Measurements from ENCODE around the gene ALG12. TPM values are rescaled to one million over a fixed set of nuclear protein-coding genes. Genes with fewer than 3 reads are reported as not detected.

Gene ALG12
- total RNA-seq, 1 donor from 2014 or later = 16.4 TPM

- TF ChIP-seq, protein P1, sequence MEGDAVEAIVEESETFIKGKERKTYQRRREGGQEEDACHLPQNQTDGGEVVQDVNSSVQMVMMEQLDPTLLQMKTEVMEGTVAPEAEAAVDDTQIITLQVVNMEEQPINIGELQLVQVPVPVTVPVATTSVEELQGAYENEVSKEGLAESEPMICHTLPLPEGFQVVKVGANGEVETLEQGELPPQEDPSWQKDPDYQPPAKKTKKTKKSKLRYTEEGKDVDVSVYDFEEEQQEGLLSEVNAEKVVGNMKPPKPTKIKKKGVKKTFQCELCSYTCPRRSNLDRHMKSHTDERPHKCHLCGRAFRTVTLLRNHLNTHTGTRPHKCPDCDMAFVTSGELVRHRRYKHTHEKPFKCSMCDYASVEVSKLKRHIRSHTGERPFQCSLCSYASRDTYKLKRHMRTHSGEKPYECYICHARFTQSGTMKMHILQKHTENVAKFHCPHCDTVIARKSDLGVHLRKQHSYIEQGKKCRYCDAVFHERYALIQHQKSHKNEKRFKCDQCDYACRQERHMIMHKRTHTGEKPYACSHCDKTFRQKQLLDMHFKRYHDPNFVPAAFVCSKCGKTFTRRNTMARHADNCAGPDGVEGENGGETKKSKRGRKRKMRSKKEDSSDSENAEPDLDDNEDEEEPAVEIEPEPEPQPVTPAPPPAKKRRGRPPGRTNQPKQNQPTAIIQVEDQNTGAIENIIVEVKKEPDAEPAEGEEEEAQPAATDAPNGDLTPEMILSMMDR (conservative IDR thresholded peaks at IDR 0.05; ENCODE audit: low read depth, low read length) = no peak
- DNase-seq (ENCODE audit: low read depth) = no peak
Measured at GRCh38 chr22:49863931-49864330, 54.3 kb downstream of the ALG12 start.

GRCh38 chr22:49862496-49862776 is 55.8 kb downstream of the ALG12 start:
- DNase-seq (ENCODE audit: low read depth) = no peak
- TF ChIP-seq, protein P1 (conservative IDR thresholded peaks at IDR 0.05; ENCODE audit: low read depth, low read length) = no peak
- no peak overlapping the region for H3K4me3 ChIP-seq (ENCODE audit: low read depth, low read length)

More at GRCh38 chr22:49863931-49864330, 54.3 kb downstream of the ALG12 start:
- no peak overlapping the region for H3K4me3 ChIP-seq (ENCODE audit: low read depth, low read length)

DNA sequence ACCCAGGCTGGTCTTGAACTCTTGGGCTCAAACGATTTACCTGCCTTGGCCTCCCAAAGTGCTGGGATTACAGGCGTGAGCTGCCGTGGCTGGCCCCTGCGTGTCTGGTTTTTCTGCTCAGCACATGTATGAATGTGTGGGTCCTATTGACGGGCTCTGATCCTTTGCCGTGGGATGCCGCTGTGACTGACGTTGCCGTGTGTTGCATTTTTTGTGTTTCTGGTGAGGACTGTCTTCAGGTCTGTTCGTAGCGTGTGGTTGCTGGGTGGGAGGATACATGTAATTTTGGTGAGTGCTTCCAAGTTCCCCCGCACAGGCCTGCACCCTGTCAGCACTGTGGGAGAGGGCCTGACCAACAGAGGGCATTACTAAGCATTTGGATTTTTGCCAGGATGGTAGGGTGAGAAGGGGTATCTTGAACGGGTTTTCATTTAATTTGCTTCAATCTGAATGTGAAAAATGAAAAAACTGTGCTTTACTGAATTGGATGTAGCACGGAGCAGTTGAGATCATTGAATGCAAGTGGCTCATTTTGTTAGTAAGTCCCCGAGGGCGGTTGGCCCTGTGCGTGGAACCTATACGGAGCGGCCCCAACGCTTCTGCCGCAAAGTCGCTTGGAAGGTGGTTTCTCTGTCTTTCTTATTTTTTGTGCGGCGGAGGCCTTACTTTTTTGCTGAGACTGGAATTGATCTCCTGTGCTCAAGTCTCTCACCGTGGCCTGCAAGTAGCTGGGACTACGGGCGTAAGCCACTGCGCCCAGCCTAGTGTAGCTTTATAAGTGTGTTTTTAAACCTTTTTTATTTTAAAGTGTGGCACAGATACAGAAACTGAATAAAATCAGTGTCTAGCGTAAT is 56.4 kb downstream of the ALG12 start:
- TF ChIP-seq, protein P1 (conservative IDR thresholded peaks at IDR 0.05; ENCODE audit: low read depth, low read length) = peak; percentile 13
- no peak overlapping the region for H3K4me3 ChIP-seq (ENCODE audit: low read depth, low read length)
- DNase-seq (ENCODE audit: low read depth) = no peak

DNA sequence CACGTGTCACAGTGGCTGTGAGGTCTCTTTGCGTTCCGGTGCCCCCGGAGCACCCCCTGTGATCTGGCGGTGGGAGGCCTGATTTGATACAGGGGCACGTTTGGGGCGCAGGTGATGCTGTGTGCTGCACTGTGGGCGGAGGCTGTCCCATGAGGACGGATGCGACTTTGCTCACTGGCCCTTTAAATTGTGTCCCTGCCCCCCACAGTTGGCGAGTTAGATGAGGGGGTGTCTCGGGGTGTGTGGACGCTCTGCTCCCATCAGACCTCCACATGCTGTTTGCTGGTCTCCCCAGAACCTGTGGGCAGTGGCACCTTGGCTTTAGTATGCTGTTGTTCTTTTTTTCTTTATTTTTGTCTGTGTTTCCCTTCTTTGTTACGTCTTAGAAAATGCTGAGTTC is 59.4 kb downstream of the ALG12 start:
- TF ChIP-seq, protein P1 (conservative IDR thresholded peaks at IDR 0.05; ENCODE audit: low read depth, low read length) = no peak
- H3K4me3 ChIP-seq (ENCODE audit: low read depth, low read length) = no peak overlapping the region
- no peak for DNase-seq (ENCODE audit: low read depth)

GRCh38 chr22:49856766-49857618 is 61.2 kb downstream of the ALG12 start:
- H3K4me3 ChIP-seq (ENCODE audit: low read depth, low read length) = no peak overlapping the region
- DNase-seq (ENCODE audit: low read depth) = no peak
- TF ChIP-seq, protein P1 (conservative IDR thresholded peaks at IDR 0.05; ENCODE audit: low read depth, low read length) = no peak

DNA sequence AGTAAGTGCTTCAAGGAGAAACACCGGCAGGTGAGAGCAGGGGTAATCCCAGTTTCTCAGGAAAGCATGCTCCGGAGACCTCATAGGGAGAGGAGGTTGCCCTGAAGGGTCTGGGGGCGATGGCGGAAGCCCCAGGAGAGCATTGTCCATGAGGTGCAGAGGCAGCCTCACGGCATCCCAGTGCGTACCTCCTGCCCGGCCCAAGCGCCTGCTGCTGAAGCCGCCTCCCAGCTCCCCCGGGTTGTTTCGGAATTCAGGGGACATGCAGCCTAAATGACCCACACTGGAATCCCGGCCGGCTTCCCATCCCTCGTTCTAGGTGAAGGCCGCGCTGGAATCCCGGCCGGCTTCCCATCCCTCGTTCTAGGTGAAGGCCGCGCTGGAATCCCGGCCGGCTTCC is 61.9 kb downstream of the ALG12 start:
- DNase-seq (ENCODE audit: low read depth) = no peak
- no peak overlapping the region for H3K4me3 ChIP-seq (ENCODE audit: low read depth, low read length)
- TF ChIP-seq, protein P1 (conservative IDR thresholded peaks at IDR 0.05; ENCODE audit: low read depth, low read length) = no peak
